ENCODE measurements around the gene LIPC.

The LIPC gene

DNA sequence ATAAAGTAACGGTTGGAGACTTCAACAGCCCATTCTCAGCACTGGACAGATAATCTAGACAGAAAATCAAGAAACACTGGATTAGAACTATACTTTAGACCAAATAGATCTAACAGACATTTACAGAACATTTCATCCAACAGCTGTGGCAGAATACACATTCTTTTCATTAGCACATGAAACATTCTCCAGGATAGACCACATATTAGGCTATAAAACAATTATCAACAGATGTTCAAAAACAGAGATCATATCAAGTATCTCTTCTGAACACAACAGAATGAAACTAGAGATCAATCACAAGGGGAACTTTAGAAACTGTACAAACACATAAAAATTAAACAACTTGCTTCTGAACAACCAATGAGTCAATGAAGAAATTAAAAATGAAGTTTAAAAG, 184.4 kb downstream of the LIPC start:
- ATAC-seq, result no peak

More for the DNA sequence above, 184.4 kb downstream of the LIPC start:
- TF ChIP-seq ESRRG (CRISPR knock-in tag; IDR thresholded peaks at IDR 0.05) (no peak), ZNF70 (CRISPR knock-in tag; IDR thresholded peaks at IDR 0.05) (no peak), ARNTL (CRISPR knock-in tag; IDR thresholded peaks at IDR 0.05; ENCODE audit: borderline replicate concordance, low read depth) (no peak), CSDC2 (CRISPR knock-in tag; IDR thresholded peaks at IDR 0.05) (no peak), GLIS3 (CRISPR knock-in tag; IDR thresholded peaks at IDR 0.05) (no peak), ZNF8 (CRISPR knock-in tag; IDR thresholded peaks at IDR 0.05) (no peak), PPARA (CRISPR knock-in tag; IDR thresholded peaks at IDR 0.05; ENCODE audit: borderline replicate concordance) (no peak), ZFP3 (CRISPR knock-in tag; IDR thresholded peaks at IDR 0.05) (no peak), ZC3H10 (CRISPR knock-in tag; IDR thresholded peaks at IDR 0.05) (no peak), RARB (CRISPR knock-in tag; IDR thresholded peaks at IDR 0.05) (no peak), TCF4 (CRISPR knock-in tag; IDR thresholded peaks at IDR 0.05; ENCODE audit: borderline replicate concordance) (no peak)
- TF ChIP-seq, protein P1, sequence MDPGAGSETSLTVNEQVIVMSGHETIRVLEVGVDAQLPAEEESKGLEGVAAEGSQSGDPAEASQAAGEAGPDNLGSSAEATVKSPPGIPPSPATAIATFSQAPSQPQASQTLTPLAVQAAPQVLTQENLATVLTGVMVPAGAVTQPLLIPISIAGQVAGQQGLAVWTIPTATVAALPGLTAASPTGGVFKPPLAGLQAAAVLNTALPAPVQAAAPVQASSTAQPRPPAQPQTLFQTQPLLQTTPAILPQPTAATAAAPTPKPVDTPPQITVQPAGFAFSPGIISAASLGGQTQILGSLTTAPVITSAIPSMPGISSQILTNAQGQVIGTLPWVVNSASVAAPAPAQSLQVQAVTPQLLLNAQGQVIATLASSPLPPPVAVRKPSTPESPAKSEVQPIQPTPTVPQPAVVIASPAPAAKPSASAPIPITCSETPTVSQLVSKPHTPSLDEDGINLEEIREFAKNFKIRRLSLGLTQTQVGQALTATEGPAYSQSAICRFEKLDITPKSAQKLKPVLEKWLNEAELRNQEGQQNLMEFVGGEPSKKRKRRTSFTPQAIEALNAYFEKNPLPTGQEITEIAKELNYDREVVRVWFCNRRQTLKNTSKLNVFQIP (CRISPR knock-in tag; IDR thresholded peaks at IDR 0.05; ENCODE audit: borderline replicate concordance, low read depth), result no peak

Measured in SK-N-SH treated with all-trans-retinoic acid at 6 μM for 48 hours (cell line).